Occipital lobe (tissue), 2 donors: ENCODE data around the gene CARS2. TPM values are rescaled to one million over a fixed set of nuclear protein-coding genes. Genes with fewer than 3 reads are reported as not detected.
"Not testable (repeated sequence)": the region's sequence is repeated elsewhere in the genome, so short reads cannot be mapped to it uniquely, and the experiment has no call there.

ENCODE experiments used
- DNase-seq: peaks from one replicate; lab custom pipeline; 2025; lab: John Stamatoyannopoulos, UW
- total RNA-seq: library from RNA; depleted of rRNA; stranded (reverse); fragments of >200 nt; gene quantifications from one replicate; pipeline ENCODE4 v1.2.3, GENCODE V29; 2014

Gene CARS2
- total RNA-seq, 1 donor from 2014 or later, result 56.9 TPM

- DNase-seq, result no peak
Measured at GRCh38 chr13:110639935-110640334, 66.0 kb downstream of the CARS2 start.

GRCh38 chr13:110638814-110639806 lies 66.8 kb downstream of the CARS2 start:
- no peak for DNase-seq

- no peak for DNase-seq
Measured at GRCh38 chr13:110638257-110638656, 67.7 kb downstream of the CARS2 start.

- no peak for DNase-seq
Measured at GRCh38 chr13:110637747-110638146, 68.2 kb downstream of the CARS2 start.

- DNase-seq, result no peak
Measured at GRCh38 chr13:110637275-110637674, 68.6 kb downstream of the CARS2 start.

GRCh38 chr13:110636701-110637201 lies 69.2 kb downstream of the CARS2 start:
- no peak for DNase-seq

GRCh38 chr13:110636053-110636475 lies 69.9 kb downstream of the CARS2 start:
- no peak for DNase-seq

GRCh38 chr13:110635405-110636002 lies 70.4 kb downstream of the CARS2 start:
- no peak for DNase-seq

- no peak for DNase-seq
Measured at GRCh38 chr13:110634558-110634957, 71.4 kb downstream of the CARS2 start.

- DNase-seq, result no peak
Measured at GRCh38 chr13:110633776-110634175, 72.1 kb downstream of the CARS2 start.

- DNase-seq, result not testable (repeated sequence)
Measured at GRCh38 chr13:110632255-110632654, 73.7 kb downstream of the CARS2 start.

GRCh38 chr13:110630566-110631119 lies 75.3 kb downstream of the CARS2 start:
- no peak for DNase-seq

- no peak for DNase-seq
Measured at GRCh38 chr13:110629735-110630134, 76.2 kb downstream of the CARS2 start.

- no peak for DNase-seq
Measured at GRCh38 chr13:110628952-110629701, 76.8 kb downstream of the CARS2 start.

GRCh38 chr13:110628477-110628793 lies 77.5 kb downstream of the CARS2 start:
- DNase-seq, result no peak

GRCh38 chr13:110627761-110628476 lies 78.0 kb downstream of the CARS2 start:
- DNase-seq, result no peak

- DNase-seq, result no peak
Measured at GRCh38 chr13:110627351-110627750, 78.6 kb downstream of the CARS2 start.

- no peak for DNase-seq
Measured at GRCh38 chr13:110626521-110626920, 79.4 kb downstream of the CARS2 start.

- no peak for DNase-seq
Measured at GRCh38 chr13:110625771-110626321, 80.1 kb downstream of the CARS2 start.
